Hypothalamus (tissue), 51 donors: ENCODE data around the gene MAP6.
"Not testable (repeated sequence)": the region's sequence is repeated elsewhere in the genome, so short reads cannot be mapped to it uniquely, and the experiment has no call there.

Source experiments
- DNase-seq, 51 donors: peaks; one replicate each; lab custom pipeline; 2025; lab: John Stamatoyannopoulos, UW

Gene MAP6

GRCh38 chr11:75668451-75669297 lies at the start of gene MAP6:
TSS of gene MAP6 (minus strand) at chr11:75669038. CDS start at chr11:75668369, 669 bp downstream.
- DNase-seq, result peak in 31 of 51 donors; percentile 25 to 88 (median 53)

- DNase-seq, result peak in 10 of 51 donors; percentile 3 to 44 (median 22)
Observed at GRCh38 chr11:75717608-75718418, 49.0 kb upstream of the MAP6 start, which contains the start of gene MOGAT2. TSS of gene MOGAT2 (plus strand) at chr11:75717838. CDS start at chr11:75717889, 51 bp downstream.

- no peak for DNase-seq
Observed at GRCh38 chr11:75716659-75717058, 47.8 kb upstream of the MAP6 start.

GRCh38 chr11:75715688-75716087 lies 46.9 kb upstream of the MAP6 start:
- no peak for DNase-seq

- no peak for DNase-seq
Observed at GRCh38 chr11:75714211-75714610, 45.4 kb upstream of the MAP6 start.

- peak in 43 of 51 donors; percentile 12 to 78 (median 40) for DNase-seq
Observed at GRCh38 chr11:75706260-75706729, 37.5 kb upstream of the MAP6 start.

GRCh38 chr11:75705541-75705940 lies 36.7 kb upstream of the MAP6 start:
- DNase-seq, result no peak

DNA sequence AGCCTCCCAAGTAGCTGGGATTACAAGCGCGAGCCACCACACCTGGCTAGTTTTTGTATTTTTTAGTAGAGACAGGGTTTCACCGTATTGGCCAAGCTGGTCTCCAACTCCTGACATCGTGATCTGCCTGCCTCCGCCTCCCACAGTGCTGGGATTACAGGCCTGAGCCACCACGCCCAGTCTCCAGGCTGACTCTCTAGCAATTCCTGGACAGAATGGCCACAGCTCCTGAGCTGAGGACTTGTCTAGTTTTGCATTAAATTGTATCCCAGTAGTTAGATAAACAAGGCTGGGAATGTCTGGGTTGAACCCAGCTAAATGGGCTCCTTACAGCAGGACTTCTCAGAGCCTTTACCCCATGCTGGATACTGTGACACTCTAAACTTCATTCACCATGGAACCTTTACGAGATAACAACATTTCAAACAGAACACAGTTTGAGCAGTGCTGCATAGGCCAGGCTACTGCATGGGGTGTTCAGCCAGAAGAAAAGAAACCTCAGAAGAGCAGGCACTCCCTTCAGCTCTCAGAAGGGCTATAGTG lies 34.9 kb upstream of the MAP6 start:
- no peak for DNase-seq

DNA sequence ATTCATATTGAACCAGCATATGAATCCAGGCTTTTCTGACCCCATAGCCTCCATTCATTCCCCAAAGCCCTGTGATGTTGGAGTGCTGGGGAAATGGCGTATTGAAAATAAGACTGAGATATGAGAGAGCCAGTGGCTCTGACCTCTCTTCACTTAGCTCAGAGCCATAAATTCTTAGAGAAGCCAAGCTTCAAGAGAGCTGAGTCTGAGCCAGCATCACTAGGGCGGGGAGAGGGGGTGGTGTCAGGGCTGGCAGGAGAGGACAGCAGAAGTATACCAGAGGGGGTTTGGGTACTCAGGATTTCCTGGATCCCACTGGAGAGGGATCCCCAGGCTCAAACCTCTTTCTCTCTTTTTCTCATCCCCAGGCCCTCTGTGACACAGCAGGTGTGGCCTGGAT lies 32.1 kb upstream of the MAP6 start:
- no peak for DNase-seq

GRCh38 chr11:75697906-75698581 lies 29.2 kb upstream of the MAP6 start:
- no peak for DNase-seq

GRCh38 chr11:75691804-75692203 lies 23.0 kb upstream of the MAP6 start:
- DNase-seq, result no peak

- no peak for DNase-seq
Observed at GRCh38 chr11:75689863-75690609, 21.2 kb upstream of the MAP6 start.

- not testable (repeated sequence) for DNase-seq
Observed at GRCh38 chr11:75683856-75684255, 15.0 kb upstream of the MAP6 start.

DNA sequence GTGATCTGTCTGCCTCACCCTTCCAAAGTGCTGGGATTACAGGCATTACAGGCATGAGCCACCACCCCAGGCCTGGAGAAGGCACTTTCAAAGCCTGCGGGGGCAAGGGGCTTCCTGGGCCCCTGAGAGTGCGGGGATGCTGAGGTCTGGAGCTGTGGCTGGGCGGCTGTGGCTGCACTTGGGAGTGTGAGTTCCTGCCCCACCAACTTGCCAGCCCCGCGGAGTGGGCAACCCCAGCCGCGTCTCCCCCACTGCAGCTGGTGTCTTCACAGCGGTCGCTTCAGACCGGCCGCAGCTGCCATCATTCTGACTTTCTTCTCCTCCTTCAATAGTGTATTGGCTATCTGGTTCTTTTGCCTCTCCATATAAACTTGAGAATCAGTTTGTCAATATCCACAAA lies 10.7 kb upstream of the MAP6 start:
- no peak for DNase-seq

DNA sequence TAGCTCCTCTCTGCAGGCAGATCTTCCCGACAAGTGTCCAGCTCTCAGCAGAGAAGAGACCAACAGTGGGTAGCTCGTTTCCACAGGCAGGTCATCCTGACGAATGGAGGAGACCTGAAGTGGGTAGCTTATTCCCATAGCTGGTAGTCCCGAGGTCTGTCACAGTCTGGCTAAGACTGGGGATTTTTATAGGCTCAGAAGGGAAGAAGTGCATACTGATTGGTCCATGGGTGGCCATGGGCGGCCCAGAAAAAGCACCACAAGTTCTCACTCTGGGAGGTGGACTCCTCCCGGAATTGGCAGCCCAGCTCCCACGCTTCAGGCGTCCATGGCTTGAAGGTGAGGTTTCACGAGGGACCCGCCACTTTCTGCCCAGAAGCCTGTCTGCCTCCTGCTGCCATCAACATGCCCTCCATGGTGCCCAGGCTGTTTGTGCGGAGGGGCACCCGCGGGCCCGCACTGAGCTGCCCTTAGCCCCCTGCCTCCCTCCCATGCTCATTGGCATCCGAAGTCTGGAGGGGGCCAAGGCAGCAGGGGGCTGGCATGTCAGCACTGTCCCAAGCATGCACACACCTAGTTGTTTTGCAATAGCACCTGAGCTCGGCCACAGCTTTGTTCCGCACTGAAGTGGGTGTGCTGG lies 9.9 kb upstream of the MAP6 start:
- no peak for DNase-seq

DNA sequence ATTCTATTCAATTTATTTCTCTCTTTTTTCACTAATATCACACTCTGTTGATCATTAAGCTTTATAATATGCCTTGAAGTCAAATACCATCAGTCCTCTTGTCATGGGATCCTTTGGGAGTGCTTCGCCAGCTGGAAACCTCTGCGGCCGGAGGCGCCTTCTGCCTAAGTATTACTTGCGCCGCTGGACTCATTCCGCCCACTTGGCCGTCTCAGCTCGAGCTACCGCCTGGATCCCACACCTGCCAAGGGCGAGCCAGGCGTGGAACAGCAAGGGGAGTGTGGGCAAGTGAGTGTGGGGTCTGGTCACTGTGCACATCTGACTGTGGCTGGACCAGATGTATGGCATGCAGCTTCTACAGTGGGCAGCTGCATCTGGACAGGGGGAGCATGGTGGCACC lies 9.1 kb upstream of the MAP6 start:
- DNase-seq, result no peak

DNA sequence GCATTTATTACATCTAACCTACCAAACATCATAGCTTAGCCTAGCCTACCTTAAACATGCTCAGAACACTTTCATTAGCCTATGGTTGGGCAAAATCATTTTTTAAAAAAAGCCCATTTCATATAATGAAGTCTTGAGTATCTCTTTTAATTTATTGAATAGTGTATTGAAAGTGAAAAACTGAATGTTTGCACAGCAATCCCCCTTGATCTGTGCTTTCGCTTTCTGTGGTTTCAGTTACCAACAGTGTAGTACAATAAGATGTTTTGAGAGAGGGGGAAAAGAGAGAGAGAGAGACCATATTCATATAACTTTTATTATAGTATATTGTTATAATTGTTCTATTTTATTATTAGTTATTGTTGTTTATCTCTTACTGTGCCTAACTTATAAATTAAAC lies 8.4 kb upstream of the MAP6 start:
- no peak for DNase-seq

GRCh38 chr11:75673977-75674582 lies 5.2 kb upstream of the MAP6 start:
- peak in 1 of 51 donors; percentile 7 for DNase-seq
